ENCODE data around the gene METTL6.
"Not testable (repeated sequence)": the region's sequence is repeated elsewhere in the genome, so short reads cannot be mapped to it uniquely, and the experiment has no call there.

Gene METTL6

DNA sequence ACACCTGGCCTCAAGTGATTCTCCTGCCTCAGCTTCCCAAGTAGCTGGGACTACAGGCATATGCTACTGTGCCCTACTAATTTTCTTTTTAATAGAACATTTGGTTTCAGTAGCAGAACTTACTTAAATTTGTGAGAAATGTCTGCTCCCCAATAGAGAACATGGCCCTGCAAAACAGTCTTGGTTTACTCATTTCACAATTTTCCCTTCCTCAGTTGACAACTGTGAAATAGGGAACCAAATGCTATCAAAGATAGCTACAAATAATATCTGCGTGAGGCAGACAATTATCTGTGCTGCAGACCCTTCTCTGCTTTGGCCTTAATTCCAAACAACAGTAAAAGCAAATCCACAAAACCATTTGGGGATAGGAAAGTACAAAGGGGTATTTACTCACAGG lies 22.6 kb downstream of the METTL6 start:
- DNase-seq (ENCODE audit: low spot score), result no peak

DNA sequence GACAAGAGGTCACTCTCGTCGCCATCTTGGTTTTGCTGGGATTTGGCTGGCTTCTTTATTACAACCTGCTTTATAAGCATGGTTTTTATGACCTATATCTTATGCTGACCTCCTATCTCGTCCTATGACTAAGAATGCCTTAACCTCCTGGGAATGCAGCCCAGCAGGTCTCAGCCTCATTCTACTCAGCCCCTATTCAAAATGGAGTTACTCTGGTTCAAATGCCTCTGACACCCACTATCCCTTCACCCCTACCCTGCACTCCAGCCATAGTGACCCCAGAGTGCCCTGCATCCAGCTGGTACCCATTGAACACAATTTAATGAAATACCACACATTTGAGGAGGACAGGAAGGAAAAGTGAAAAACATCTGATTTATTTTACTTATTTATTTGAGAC lies 23.4 kb downstream of the METTL6 start:
- no peak for DNase-seq (ENCODE audit: low spot score)

DNA sequence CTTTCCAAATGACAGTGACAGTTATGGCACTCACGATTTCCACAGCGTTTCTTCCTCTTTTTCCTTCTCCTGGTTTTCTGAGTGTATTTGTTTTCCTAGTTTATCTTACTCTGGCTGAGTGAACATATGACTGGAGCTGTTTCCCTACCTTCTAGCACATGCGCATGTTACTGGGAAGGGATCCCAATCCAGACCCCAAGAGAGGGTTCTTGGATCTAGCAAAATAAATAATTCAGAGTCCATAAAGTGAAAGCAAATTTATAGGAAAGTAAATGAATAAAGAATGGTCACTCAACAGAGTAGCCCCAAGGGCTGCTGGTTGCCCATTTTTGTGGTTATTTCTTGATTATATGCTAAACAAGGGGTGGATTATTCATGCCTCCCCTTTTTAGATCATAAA lies 23.8 kb downstream of the METTL6 start:
- DNase-seq (ENCODE audit: low spot score), result no peak

DNA sequence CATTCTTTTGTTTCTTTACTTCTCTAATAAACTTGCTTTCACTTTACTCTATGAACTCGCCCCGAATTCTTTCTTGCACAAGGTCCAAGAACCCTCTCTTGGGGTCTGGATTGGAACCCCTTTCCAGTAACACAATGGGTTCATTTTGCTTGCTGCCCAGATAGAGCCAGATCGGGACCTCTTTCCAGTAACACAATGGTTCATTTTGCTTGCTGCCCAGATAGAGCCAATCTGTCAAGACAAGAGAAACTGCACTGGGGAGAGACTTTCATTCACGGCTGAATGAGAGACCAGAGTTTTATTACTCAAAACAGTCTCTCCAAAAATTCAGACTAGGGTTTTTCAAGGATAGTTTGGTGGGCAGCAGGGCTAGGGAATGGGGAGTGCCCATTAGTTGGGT lies 25.4 kb downstream of the METTL6 start:
- no peak for DNase-seq (ENCODE audit: low spot score)

DNA sequence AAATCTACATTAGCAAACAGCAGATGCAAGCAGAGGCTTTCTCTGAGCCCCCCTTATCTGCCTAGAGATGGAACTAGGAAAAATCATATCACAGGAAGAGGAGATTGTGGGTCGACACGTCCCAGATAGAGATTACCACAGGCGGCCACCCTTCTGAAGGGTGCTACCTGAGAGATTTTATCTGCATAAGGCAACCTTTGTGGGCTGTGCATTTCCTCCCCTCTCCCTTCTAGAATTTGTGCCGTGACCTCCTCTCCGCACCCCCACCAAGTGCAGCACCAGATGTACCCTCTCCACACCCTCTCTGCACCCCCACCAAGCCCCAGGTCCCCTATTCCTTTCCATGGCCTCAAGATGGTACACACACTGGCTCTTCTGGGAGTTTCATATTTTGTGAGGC lies 27.4 kb downstream of the METTL6 start:
- no peak for DNase-seq (ENCODE audit: low spot score)

DNA sequence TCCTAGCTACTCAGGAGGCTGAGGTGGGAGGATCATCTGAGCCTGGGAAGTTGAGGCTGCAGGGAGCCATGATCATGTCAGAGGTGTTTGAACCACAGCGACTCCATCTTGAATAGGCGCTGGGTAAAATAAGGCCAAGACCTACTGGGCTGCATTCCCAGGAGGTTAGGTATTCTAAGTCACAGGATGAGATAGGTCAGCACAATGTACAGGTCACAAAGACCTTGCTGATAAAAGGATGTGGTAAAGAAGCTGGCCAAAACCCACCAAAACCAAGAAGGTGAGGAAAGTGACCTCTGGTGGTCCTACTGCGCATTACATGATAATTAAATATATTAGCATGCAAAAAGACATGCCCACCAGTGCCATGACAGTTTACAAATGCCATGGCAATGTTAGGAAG lies 28.6 kb downstream of the METTL6 start:
- not testable (repeated sequence) for DNase-seq (ENCODE audit: low spot score)

DNA sequence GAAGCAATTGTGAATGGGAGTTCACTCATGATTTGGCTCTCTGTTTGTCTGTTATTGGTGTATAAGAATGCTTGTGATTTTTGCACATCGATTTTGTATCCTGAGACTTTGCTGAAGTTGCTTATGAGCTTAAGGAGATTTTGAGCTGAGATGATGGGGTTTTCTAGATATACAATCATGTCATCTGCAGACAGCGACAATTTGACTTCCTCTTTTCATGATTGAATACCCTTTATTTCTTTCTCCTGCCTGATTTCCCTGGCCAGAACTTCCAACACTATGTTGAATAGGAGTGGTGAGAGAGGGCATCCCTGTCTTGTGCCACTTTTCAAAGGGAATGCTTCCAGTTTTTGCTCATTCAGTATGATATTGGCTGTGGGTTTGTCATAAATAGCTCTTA lies 34.1 kb downstream of the METTL6 start:
- DNase-seq (ENCODE audit: low spot score), result not testable (repeated sequence)

DNA sequence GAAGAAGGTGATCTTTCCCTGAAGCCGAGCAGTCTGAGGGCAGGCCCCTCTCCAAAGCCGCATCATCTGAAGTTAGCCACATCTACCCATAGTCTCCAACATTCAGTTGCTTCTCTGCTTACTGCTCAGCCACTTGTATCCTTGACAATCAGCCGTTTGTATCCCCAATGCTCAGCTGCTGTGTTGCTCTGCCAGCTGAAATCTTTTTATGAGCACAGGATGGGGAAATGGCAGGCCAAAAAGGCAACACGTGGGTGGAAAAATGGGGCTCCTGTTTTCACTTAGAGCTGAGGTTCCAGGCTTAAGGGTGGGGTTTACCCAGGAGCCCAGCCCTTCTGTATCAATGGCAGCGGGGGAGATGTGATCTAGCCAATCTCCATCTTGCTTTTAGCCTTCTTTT lies 36.3 kb downstream of the METTL6 start:
- no peak for DNase-seq (ENCODE audit: low spot score)

DNA sequence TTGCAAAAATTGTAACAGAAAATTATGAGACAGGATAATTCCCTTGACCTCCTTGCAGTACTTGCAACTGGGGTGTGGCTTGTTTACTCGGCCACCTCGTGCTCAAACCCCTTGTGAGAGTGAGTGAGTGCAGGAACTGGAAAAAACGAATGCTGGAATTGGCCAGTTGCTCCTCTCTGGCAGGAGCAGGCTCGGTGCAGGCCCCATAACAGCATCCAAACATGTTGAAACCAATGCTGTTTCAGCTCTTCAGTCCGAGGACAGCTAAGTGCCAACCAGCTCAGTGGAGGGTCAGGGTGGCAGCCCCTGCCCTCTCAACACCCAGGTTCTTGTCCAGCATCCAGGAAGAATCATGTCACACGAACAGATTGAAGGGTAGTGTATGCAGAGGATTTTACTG lies 36.9 kb downstream of the METTL6 start:
- DNase-seq (ENCODE audit: low spot score), result no peak

DNA sequence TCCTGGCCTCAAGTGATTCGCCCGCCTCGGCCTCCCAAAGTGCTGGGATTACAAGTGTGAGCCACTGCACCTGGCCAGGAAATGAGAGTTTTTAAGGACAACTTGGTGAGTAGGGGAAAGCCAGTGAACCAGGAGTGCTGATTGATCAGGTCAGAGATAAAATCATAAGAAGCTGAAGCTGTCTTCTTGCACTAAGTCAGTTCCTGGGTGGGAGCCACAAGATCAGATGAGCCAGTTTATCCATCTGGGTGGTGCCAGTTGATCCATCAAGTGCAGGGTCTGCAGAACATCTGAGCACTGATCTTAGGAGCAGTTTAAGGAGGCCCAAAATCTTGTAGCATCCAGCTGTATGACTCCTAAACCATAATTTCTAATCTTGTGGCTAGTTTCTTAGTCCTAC lies 39.0 kb downstream of the METTL6 start:
- not testable (repeated sequence) for DNase-seq (ENCODE audit: low spot score)

DNA sequence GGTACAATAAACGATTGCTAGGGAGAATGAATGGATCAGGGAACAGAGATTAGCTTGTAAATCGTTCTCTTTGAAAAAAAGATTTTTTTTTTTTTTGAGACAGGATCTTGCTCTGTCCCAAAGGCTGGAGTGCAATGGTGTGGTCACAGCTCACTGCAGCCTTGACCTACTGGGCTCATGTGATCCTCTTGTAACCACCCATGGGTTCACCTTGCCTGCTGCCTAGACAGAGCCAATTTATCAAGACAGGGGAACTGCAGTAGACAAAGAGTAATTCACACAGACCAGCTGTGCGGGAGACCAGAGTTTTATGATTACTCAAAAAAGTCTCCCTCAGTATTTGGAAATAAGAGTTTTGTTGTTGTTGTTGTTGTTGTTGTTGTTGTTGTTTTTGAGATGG lies 39.6 kb downstream of the METTL6 start:
- no peak for DNase-seq (ENCODE audit: low spot score)

DNA sequence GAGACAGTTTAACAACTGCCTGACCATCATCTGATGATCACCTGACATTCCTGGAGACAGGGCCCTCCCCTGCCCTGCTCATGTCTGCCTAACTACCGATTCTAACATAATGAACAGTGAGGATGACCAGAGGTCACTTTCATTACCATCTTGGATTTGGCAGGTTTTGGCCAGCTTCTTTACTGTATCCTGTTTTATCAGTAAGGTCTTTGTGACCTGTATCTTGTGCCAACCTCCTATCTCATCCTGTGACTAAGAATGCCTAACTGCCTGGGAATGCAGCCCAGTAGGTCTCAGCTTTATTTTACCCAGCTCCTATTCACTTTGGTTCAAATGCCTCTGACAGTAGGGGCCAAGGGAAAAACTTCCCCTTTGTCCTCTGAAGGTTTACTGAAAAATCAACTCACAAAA lies 40.2 kb downstream of the METTL6 start:
- DNase-seq (ENCODE audit: low spot score), result no peak

DNA sequence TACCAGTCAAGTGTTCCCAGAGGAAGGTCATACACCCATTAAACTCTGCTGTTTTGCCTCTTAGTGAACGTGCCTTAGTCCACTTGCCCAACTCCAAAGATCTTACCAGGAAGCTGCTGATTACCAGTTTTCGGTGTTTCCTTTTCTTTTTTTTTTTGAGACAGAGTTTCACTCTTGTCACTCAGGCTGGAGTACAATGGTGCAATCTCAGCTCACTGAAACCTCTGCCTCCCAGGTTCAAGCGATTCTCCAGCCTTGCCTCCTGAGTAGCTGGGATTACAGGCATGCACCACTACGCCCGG lies 40.7 kb downstream of the METTL6 start:
- DNase-seq (ENCODE audit: low spot score), result not testable (repeated sequence)

DNA sequence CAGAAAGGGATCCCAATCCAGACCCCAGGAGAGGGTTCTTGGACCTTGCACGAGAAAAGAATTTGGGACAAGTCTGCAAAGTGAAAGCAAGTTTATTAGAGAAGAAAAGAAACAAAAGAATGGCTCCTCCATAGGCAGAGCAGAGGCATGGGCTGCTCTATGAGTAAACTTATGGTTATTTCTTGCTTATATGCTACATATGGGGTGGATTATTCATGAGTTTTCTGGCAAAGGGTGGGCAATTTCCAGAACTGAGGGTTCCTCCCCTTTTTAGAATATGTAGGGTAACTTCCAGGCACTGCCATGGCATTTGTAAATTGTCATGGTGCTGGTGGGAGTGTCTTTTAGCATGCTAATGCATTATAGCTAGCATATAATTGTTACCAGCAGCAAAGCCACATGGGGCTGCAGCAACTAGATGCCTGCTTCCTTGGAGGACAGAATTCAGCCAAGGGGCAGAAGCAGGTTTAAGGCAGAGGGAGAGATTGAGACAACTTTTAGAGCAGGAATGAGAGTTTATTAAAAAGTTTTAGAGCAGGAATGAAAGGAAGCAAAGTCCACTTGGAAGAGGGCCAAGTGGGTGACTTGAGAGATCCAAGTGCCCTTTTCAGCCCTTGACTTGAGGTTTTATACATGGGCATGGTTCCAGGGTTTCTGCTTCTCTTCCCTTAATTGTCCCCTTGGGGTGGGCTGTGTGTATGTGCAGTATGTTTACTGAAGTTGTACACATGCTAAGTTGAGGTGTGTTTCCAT lies 41.3 kb downstream of the METTL6 start:
- no peak for DNase-seq (ENCODE audit: low spot score)

DNA sequence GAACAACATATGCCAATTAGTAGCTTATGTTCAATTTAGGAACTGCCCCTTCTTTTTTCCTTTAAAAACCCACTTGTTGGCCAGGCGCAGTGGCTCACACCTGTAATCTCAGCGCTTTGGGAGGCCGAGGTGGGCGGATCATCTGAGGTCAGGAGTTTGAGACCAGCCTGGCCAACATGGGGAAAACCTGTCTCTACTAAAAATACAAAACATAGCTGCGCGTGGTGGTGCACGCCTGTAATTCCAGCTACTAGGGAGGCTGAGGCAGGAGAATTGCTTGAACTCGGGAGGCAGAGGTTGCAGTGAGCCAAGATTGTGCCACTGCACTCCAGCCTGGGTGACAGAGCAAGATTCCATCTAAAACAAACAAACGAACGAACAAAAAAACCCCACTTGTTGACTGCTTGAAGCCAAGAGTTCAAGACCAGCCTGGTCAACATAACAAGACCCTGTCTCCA lies 42.1 kb downstream of the METTL6 start:
- DNase-seq (ENCODE audit: low spot score), result not testable (repeated sequence)

DNA sequence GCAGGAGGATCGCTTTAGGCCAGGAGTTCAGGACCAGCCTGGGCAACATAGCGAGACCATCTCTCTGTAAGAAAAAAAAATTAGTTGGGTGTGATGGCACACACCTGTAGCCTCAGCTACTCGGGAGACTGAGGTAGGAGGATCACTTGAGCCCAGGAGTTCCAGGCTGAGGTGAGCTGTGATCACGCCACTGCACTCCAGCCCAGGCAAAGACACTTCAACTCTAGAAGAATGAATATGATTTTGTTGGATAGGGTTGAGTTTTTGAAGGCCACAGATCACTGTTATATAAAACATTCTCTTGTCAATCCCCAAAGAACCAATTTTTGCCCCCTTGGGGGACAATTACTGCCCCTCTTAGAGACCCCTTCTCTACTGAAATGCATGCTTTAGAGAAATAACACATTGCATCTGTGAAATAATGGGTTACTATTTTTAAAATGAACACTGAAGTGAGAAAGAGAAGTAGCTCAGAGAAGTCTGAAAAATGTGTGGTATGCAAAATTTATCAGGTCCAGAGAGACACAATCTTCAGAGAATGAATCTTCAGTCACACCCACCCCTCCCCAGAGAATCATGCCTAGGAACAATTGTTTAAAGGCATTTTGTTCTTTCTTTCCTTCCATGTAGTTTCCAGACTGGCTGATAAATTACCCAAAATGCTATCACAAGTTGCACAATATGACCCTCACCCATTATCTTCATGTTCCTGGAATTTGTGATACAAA lies 42.7 kb downstream of the METTL6 start:
- no peak for DNase-seq (ENCODE audit: low spot score)

DNA sequence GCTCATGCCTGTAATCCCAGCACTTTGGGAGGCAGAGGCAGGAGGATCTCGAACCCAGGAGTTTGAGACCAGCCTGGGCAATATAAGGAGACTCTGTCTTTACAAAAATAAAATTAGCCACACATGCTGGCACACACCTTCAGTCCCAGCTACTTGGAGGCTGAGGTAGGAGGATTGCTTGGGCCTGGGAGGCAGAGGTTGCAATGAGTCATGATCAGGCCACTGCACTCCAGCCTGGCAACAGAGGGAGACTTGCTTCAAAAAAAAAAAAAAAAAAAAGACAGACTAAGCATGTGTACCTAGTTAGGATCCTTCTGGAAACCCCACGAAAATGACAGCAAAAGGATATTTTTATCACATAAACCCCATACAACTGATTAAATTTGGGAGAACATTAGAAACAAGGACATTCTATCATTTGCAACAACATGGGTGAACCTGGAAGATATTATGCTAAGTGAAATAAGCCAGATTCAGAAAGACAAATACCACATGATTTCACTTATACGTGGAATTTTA lies 44.9 kb downstream of the METTL6 start:
- no peak for DNase-seq (ENCODE audit: low spot score)

DNA sequence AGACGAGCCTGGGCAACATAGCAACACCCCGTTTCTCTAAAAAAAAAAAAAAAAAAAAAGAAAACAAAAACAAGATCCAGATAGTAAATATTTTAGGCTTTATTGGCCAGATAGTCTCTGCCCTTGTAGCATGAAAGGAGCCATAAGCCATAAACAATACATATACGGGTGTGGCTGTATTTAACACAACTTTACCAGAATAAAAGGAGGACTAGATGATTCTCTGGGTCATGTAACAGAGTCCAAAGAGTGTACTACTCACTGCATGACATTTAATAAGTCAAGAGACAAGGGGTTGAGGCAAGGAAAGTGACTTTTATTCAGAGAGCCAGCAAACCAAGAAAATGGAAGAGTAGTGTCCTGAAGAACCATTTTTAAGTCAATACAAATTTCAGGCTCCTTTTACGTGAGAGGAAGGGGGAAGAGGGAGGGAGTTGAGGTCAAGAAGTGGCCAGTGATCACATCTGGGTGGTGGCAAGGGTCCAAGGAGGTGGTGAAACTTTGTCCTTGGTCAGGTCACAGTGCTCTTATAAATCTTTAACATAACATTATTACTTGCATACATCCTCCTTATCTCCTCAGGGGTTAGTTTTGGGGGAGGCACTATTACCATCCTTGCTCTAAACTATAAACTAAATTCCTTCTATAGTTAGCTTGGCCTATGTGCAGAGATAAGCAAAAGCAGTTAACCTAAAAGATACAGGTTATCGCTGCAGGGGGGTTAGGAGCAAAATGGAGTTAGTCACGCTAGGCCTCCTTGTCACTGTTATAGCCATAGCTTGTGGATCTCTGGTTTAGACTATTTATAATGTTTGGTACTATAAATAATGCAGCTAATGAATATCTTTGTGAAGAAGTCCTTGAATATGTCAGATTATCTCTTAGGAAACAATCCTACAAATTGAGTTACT lies 46.1 kb downstream of the METTL6 start:
- DNase-seq (ENCODE audit: low spot score), result no peak

DNA sequence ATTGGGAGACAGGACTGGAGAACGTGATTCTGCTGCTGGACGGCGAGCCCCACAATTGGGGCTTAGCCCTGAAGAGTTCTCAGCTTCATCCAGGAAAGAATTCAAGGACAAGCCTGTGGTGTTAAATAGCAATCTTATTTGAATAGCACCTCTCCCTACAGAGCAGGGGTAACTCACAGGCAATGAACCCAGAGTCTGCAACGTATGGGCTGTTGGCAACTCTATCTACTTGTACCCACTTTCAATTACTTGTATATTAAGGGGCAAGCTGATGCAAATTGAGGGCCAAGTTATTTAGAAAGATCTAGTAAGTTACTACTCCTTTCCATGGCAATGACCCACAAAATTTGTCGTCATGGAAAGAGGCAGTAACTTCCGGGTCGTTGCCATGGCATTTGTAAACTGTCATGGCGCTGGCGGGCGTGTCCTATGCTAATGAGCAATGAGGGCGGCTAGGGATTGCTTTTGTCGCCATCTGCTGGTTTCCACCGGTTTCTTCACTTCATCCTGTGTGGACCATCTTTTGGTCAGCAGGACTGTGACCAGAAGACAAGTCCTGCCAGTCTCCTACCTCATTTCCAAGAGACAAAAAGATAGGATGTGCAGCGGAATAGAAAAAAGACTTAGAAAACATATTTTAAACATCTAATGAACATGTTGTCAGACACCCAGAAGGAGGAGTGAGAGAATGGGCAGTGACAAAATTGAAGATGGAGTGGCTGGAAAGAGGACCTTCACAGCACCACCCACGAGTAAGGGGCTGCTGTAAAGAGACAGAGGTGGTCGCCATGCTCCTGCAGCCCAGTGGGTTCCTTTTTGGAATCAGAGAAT lies 49.2 kb downstream of the METTL6 start:
- DNase-seq (ENCODE audit: low spot score), result peak; percentile 95

DNA sequence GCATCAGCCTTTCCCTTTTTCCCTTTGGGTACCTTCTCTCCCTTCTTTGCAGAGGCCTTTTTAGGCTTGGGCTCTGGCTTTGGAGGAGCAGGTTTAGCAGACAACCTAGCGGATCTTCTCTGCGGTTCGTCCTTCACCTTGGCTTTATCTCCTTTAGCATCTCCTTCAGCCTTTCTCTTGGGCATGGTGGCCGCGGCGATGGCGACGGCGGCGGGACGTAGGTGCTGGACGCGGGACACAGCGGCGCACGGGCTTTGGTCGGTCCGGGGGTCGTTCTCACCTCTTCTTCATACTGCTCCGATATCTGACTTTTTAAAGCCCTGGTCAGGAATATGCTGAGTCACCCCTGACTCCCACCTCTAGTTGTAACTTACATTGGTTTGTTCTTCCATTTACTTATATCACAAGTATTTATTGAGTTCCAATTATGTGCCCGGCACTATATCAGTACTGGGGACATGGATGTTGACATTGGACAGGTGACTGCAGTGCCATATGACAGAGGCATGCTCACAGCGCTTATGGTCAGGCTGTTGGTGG lies 51.8 kb downstream of the METTL6 start:
- no peak for DNase-seq (ENCODE audit: low spot score)

DNA sequence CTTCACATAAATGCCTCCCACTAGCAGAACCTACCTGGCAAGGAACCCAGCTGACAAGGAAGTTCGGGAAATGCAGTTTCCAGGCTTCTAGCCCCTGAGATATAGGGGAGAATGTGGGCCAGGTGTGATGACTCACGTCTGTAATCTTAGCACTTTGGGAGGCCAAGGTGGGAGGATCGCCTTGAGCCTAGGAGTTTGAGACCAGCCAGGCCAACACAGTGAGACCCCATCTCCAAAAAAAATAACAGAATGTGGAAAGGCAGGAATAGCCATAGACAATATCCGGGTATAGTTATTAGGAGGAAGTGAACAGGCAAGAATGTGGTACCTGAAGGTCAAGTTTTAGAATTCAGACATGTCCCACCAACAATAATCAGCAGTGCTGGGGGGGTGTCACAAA lies 54.4 kb downstream of the METTL6 start:
- no peak for DNase-seq (ENCODE audit: low spot score)

All from globus pallidus (tissue), 1 donor.